ENCODE measurements around the gene ZNF79.

The ZNF79 gene

DNA sequence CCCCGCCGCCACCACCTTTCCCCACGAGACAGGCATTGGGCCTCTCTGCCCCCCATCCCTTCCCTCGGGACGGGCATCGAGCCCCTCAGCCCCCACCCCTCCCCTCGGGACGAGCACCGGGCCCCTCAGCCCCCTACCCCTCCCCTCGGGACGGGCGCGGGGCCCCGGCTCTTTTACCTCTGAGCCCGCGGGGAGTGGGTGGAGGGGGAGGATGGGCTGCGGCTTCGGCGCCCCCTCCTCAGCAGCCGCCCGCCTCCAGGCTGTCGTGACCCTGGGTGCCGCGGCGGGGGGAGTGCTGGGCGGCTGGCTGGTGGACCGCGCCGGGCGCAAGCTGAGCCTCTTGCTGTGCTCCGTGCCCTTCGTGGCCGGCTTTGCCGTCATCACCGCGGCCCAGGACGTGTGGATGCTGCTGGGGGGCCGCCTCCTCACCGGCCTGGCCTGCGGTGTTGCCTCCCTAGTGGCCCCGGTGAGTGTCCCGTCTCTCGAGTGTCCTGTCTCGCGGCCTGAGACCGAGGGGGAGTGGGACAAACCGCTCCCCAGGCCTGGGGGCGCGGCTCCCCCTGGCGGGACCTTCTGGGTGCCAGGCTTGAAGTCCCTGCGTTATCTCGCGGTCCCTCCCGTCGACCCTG lies 26.4 kb upstream of the ZNF79 start:
- TF ChIP-seq, protein P1, sequence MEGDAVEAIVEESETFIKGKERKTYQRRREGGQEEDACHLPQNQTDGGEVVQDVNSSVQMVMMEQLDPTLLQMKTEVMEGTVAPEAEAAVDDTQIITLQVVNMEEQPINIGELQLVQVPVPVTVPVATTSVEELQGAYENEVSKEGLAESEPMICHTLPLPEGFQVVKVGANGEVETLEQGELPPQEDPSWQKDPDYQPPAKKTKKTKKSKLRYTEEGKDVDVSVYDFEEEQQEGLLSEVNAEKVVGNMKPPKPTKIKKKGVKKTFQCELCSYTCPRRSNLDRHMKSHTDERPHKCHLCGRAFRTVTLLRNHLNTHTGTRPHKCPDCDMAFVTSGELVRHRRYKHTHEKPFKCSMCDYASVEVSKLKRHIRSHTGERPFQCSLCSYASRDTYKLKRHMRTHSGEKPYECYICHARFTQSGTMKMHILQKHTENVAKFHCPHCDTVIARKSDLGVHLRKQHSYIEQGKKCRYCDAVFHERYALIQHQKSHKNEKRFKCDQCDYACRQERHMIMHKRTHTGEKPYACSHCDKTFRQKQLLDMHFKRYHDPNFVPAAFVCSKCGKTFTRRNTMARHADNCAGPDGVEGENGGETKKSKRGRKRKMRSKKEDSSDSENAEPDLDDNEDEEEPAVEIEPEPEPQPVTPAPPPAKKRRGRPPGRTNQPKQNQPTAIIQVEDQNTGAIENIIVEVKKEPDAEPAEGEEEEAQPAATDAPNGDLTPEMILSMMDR (IDR thresholded peaks at IDR 0.05; ENCODE audit: low read depth, low read length, missing control alignments), result peak; percentile 58
- H3K4me3 ChIP-seq (replicated peaks; ENCODE audit: low read depth, low read length), result peak overlapping the region; percentile 55
- DNase-seq (ENCODE audit: extremely low read depth, low read depth), result no peak

- H3K4me3 ChIP-seq (replicated peaks; ENCODE audit: low read depth, low read length), result peak overlapping the region; percentile 55
- TF ChIP-seq, protein P1 (IDR thresholded peaks at IDR 0.05; ENCODE audit: low read depth, low read length, missing control alignments), result no peak
- no peak for DNase-seq (ENCODE audit: extremely low read depth, low read depth)
Measured at GRCh38 chr9:127398275-127398647, 25.9 kb upstream of the ZNF79 start.

GRCh38 chr9:127398715-127399400 lies 25.3 kb upstream of the ZNF79 start:
- no peak for DNase-seq (ENCODE audit: extremely low read depth, low read depth)
- no peak overlapping the region for H3K4me3 ChIP-seq (replicated peaks; ENCODE audit: low read depth, low read length)

GRCh38 chr9:127399736-127400269 lies 24.4 kb upstream of the ZNF79 start:
- TF ChIP-seq, protein P1 (IDR thresholded peaks at IDR 0.05; ENCODE audit: low read depth, low read length, missing control alignments), result no peak
- no peak for DNase-seq (ENCODE audit: extremely low read depth, low read depth)
- no peak overlapping the region for H3K4me3 ChIP-seq (replicated peaks; ENCODE audit: low read depth, low read length)

More at GRCh38 chr9:127398715-127399400, 25.3 kb upstream of the ZNF79 start:
- TF ChIP-seq, protein P1 (IDR thresholded peaks at IDR 0.05; ENCODE audit: low read depth, low read length, missing control alignments), result no peak

DNA sequence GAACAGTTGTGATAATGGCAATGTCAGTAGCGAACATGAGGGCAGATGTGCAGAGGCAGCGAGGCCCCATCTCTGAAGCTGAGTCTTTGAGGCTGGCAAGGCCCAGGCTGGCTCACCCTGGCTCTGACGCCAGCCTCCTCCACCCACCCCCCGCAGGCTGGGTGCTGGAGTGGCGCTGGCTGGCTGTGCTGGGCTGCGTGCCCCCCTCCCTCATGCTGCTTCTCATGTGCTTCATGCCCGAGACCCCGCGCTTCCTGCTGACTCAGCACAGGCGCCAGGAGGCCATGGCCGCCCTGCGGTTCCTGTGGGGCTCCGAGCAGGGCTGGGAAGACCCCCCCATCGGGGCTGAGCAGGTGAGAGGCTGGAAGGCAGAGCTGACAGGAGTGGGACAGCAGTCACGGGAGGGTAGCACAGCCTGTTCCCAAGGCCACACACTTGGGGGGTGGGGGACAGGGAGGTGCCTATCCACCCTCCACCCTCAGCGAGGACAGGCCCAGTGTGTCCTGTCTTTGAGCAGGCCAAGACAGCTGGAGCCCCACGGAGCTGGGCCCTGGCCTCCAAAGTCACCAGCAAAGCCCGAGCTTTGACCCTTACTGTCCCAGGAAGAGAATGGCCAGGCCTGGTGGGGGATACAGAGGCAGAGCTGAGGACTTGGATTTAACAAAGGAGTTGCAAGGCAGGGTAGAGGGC lies 21.6 kb upstream of the ZNF79 start:
- DNase-seq (ENCODE audit: extremely low read depth, low read depth), result no peak

GRCh38 chr9:127403507-127404192 lies 20.5 kb upstream of the ZNF79 start:
- TF ChIP-seq, protein P1 (IDR thresholded peaks at IDR 0.05; ENCODE audit: low read depth, low read length, missing control alignments), result no peak
- no peak overlapping the region for H3K4me3 ChIP-seq (replicated peaks; ENCODE audit: low read depth, low read length)

More for the DNA sequence above, 21.6 kb upstream of the ZNF79 start:
- TF ChIP-seq, protein P1 (IDR thresholded peaks at IDR 0.05; ENCODE audit: low read depth, low read length, missing control alignments), result no peak
- no peak overlapping the region for H3K4me3 ChIP-seq (replicated peaks; ENCODE audit: low read depth, low read length)

More at GRCh38 chr9:127403507-127404192, 20.5 kb upstream of the ZNF79 start:
- DNase-seq (ENCODE audit: extremely low read depth, low read depth), result no peak
